Smooth muscle cell (in vitro differentiated cells): ENCODE measurements around the gene SULT1C3. TPM values are rescaled to one million over a fixed set of nuclear protein-coding genes. Genes with fewer than 3 reads are reported as not detected.

Experiments
- DNase-seq: peaks from one replicate; lab custom pipeline; 2025; ENCODE audit not compliant: unreplicated experiment; lab: John Stamatoyannopoulos, UW
- H2AFZ ChIP-seq: fragments of 200-600 bp; sonication (generic); 2 replicates; pipeline ENCODE4 v1.6.0; 2016; ENCODE audit warnings: antibody characterized with exemption, low read depth, mild to moderate bottlenecking
- H3F3A ChIP-seq: fragments of 200-600 bp; sonication (generic); 2 replicates; pipeline ENCODE4 v1.6.0; 2017; ENCODE audit warnings: antibody characterized with exemption, low read depth
- H3K27ac ChIP-seq: fragments of 200-600 bp; sonication (generic); 2 replicates; pipeline ENCODE4 v1.5.1; 2016; ENCODE audit warnings: low read depth, mild to moderate bottlenecking
- H3K27me3 ChIP-seq: fragments of 200-600 bp; sonication (generic); 2 replicates; pipeline ENCODE4 v1.6.1; 2016; ENCODE audit warnings: low read depth, mild to moderate bottlenecking
- H3K36me3 ChIP-seq: fragments of 200-600 bp; sonication (generic); 2 replicates; pipeline ENCODE4 v1.5.1; 2016; ENCODE audit warnings: low read depth
- H3K4me1 ChIP-seq: fragments of 200-600 bp; sonication (generic); 2 replicates; pipeline ENCODE4 v1.5.1; 2016; ENCODE audit warnings: low read depth
- H3K4me2 ChIP-seq: fragments of 200-600 bp; sonication (generic); 2 replicates; pipeline ENCODE4 v1.6.0; 2016; ENCODE audit warnings: mild to moderate bottlenecking
- H3K4me3 ChIP-seq: fragments of 200-600 bp; sonication (generic); 2 replicates; pipeline ENCODE4 v1.5.1; 2016; ENCODE audit warnings: mild to moderate bottlenecking
- H3K79me2 ChIP-seq: fragments of 200-600 bp; sonication (generic); 2 replicates; pipeline ENCODE4 v1.6.0; 2016; ENCODE audit warnings: low read depth, mild to moderate bottlenecking
- H3K9ac ChIP-seq: fragments of 200-600 bp; sonication (generic); 2 replicates; pipeline ENCODE4 v1.6.0; 2016; ENCODE audit warnings: low read depth
- H3K9me3 ChIP-seq: fragments of 200-600 bp; sonication (generic); replicated peaks from 2 replicates; pipeline ENCODE4 v1.5.1; 2016; ENCODE audit warnings: low read depth
- H4K20me1 ChIP-seq: fragments of 200-600 bp; sonication (generic); 2 replicates; pipeline ENCODE4 v1.6.0; 2016; ENCODE audit warnings: low read depth
- CTCF ChIP-seq: fragments of 200-600 bp; sonication (generic); IDR thresholded peaks from 2 replicates; pipeline ENCODE4 v1.5.1; 2017; ENCODE audit warnings: borderline replicate concordance, mild to moderate bottlenecking, antibody characterized with exemption; ENCODE audit not compliant: insufficient read depth, poor library complexity, severe bottlenecking
- WGBS: methylation state at CpG from one replicate; pipeline ENCODE4 v1.1.7; 2016; ENCODE audit warnings: low lambda C conversion rate; 5-methylcytosine and 5-hydroxymethylcytosine counted together
- polyA plus RNA-seq: library from polyadenylated mRNA; unstranded; fragments of >200 nt; fragmentation: Nextera tagmentation; extraction: Ambion mirVana; gene quantifications from 2 replicates; pipeline ENCODE4 v1.2.1, GENCODE V29; 2016
- total RNA-seq: library from RNA; depleted of rRNA; stranded (reverse); fragments of >200 nt; gene quantifications from 2 replicates; pipeline ENCODE4 v1.2.3, GENCODE V29; 2014

SULT1C3 gene
- total and polyA plus RNA-seq, 2 experiments from 2014 or later: not detected

- no peak overlapping the region for H3K9ac ChIP-seq
- H3K79me2 ChIP-seq: no peaks in the 10 kb centered on the region
- no peak overlapping the region for H3K27ac ChIP-seq
- H3K4me1 ChIP-seq: no peaks in the 10 kb centered on the region
- no peak overlapping the region for H2AFZ ChIP-seq
- no peak overlapping the region for H3K4me3 ChIP-seq
- DNase-seq: no peak
- no peak overlapping the region for H3K4me2 ChIP-seq
- TF ChIP-seq CTCF: no peak
- H3K9me3 ChIP-seq: no peaks in the 10 kb centered on the region
- no peaks in the 10 kb centered on the region for H4K20me1 ChIP-seq
- 81% methylated on average over 1 of the region's 1 CpG for WGBS
- H3K27me3 ChIP-seq: no peaks in the 10 kb centered on the region
- H3F3A ChIP-seq: no peaks in the 10 kb centered on the region
- H3K36me3 ChIP-seq: no peaks in the 10 kb centered on the region
These were observed 21.0 kb downstream of the SULT1C3 start for GRCh38 chr2:108260773-108261172.

GRCh38 chr2:108262036-108262435, 22.3 kb downstream of the SULT1C3 start:
- Histone ChIP-seq H3K4me3 (no peak overlapping the region), H3K79me2 (no peaks in the 10 kb centered on the region), H2AFZ (no peak overlapping the region), H3K4me2 (no peak overlapping the region), H3K36me3 (no peaks in the 10 kb centered on the region), H3F3A (no peaks in the 10 kb centered on the region), H3K9me3 (no peaks in the 10 kb centered on the region), H4K20me1 (no peaks in the 10 kb centered on the region), H3K27ac (no peak overlapping the region), H3K9ac (no peak overlapping the region), H3K27me3 (no peaks in the 10 kb centered on the region), H3K4me1 (no peaks in the 10 kb centered on the region)
- 76% methylated on average over 1 of the region's 1 CpG for WGBS
- no peak for TF ChIP-seq CTCF
- no peak for DNase-seq

GRCh38 chr2:108263401-108263800, 23.6 kb downstream of the SULT1C3 start:
- Histone ChIP-seq H2AFZ (no peak overlapping the region), H4K20me1 (no peaks in the 10 kb centered on the region), H3K27me3 (no peaks in the 10 kb centered on the region), H3F3A (no peaks in the 10 kb centered on the region), H3K4me2 (no peak overlapping the region), H3K4me3 (no peak overlapping the region), H3K27ac (no peak overlapping the region), H3K4me1 (no peaks in the 10 kb centered on the region), H3K36me3 (no peaks in the 10 kb centered on the region), H3K9ac (no peak overlapping the region), H3K9me3 (no peaks in the 10 kb centered on the region), H3K79me2 (no peaks in the 10 kb centered on the region)
- no peak for DNase-seq
- TF ChIP-seq CTCF: no peak

GRCh38 chr2:108266218-108266617, 26.4 kb downstream of the SULT1C3 start:
- H4K20me1 ChIP-seq: no peaks in the 10 kb centered on the region
- no peaks in the 10 kb centered on the region for H3F3A ChIP-seq
- no peak overlapping the region for H3K4me2 ChIP-seq
- H3K9ac ChIP-seq: no peak overlapping the region
- H3K4me1 ChIP-seq: no peaks in the 10 kb centered on the region
- H3K36me3 ChIP-seq: no peaks in the 10 kb centered on the region
- no peak for DNase-seq
- no peak overlapping the region for H3K27ac ChIP-seq
- no peak overlapping the region for H3K4me3 ChIP-seq
- H3K27me3 ChIP-seq: no peaks in the 10 kb centered on the region
- WGBS: 88% methylated on average over 3 of the region's 3 CpGs
- H3K9me3 ChIP-seq: no peaks in the 10 kb centered on the region
- H2AFZ ChIP-seq: no peak overlapping the region
- H3K79me2 ChIP-seq: no peaks in the 10 kb centered on the region
- no peak for TF ChIP-seq CTCF
